Measurements from ENCODE around the gene PCNX1. TPM values are rescaled to one million over a fixed set of nuclear protein-coding genes. Genes with fewer than 3 reads are reported as not detected.

The PCNX1 gene
- polyA plus RNA-seq, 1 experiment = 33.2 TPM

GRCh38 chr14:70995211-70995610 is 88.0 kb downstream of the PCNX1 start:
- H3K27me3 ChIP-seq (ENCODE audit: control insufficient read depth, insufficient read depth, low read length) = no peaks in the 10 kb centered on the region
- POLR2A ChIA-PET = no interaction called here
- CTCF ChIA-PET = no interaction called here
- H3K4me3 ChIP-seq (ENCODE audit: low read depth, low read length) = no peak overlapping the region
- no peak for TF ChIP-seq CTCF (IDR thresholded peaks at IDR 0.05; ENCODE audit: insufficient read depth, low read depth, low read length)
- H3K36me3 ChIP-seq (ENCODE audit: control insufficient read depth, insufficient read depth, low read length) = no peaks in the 10 kb centered on the region
- no peak for DNase-seq (ENCODE audit: low read depth)

GRCh38 chr14:70995671-70996070 is 88.4 kb downstream of the PCNX1 start:
- Histone ChIP-seq H3K27me3 (ENCODE audit: control insufficient read depth, insufficient read depth, low read length) (no peaks in the 10 kb centered on the region), H3K4me3 (ENCODE audit: low read depth, low read length) (no peak overlapping the region), H3K36me3 (ENCODE audit: control insufficient read depth, insufficient read depth, low read length) (no peaks in the 10 kb centered on the region)
- DNase-seq (ENCODE audit: low read depth) = no peak
- TF ChIP-seq CTCF (IDR thresholded peaks at IDR 0.05; ENCODE audit: insufficient read depth, low read depth, low read length) = no peak
- CTCF ChIA-PET = no interaction called here
- POLR2A ChIA-PET = no interaction called here

GRCh38 chr14:70999117-70999516 is 91.9 kb downstream of the PCNX1 start:
- Histone ChIP-seq H3K4me3 (ENCODE audit: low read depth, low read length) (no peak overlapping the region), H3K36me3 (ENCODE audit: control insufficient read depth, insufficient read depth, low read length) (no peaks in the 10 kb centered on the region), H3K27me3 (ENCODE audit: control insufficient read depth, insufficient read depth, low read length) (no peaks in the 10 kb centered on the region)
- ChIA-PET CTCF (no interaction called here), POLR2A (no interaction called here)
- DNase-seq (ENCODE audit: low read depth) = no peak
- no peak for TF ChIP-seq CTCF (IDR thresholded peaks at IDR 0.05; ENCODE audit: insufficient read depth, low read depth, low read length)

- CTCF ChIA-PET = no interaction called here
- POLR2A ChIA-PET = no interaction called here
- no peaks in the 10 kb centered on the region for H3K27me3 ChIP-seq (ENCODE audit: control insufficient read depth, insufficient read depth, low read length)
- TF ChIP-seq CTCF (IDR thresholded peaks at IDR 0.05; ENCODE audit: insufficient read depth, low read depth, low read length) = no peak
- DNase-seq (ENCODE audit: low read depth) = no peak
- no peak overlapping the region for H3K4me3 ChIP-seq (ENCODE audit: low read depth, low read length)
- peaks cover under 1% of the 10 kb centered on the region; the same call in 1 of the 2 replicates for H3K36me3 ChIP-seq (ENCODE audit: control insufficient read depth, insufficient read depth, low read length)
These were observed 92.8 kb downstream of the PCNX1 start for GRCh38 chr14:71000091-71000490.

- Histone ChIP-seq H3K27me3 (ENCODE audit: control insufficient read depth, insufficient read depth, low read length) (no peaks in the 10 kb centered on the region), H3K36me3 (ENCODE audit: control insufficient read depth, insufficient read depth, low read length) (peaks cover 2% of the 10 kb centered on the region; the same call in 1 of the 2 replicates), H3K4me3 (ENCODE audit: low read depth, low read length) (no peak overlapping the region)
- no peak for DNase-seq (ENCODE audit: low read depth)
- TF ChIP-seq CTCF (IDR thresholded peaks at IDR 0.05; ENCODE audit: insufficient read depth, low read depth, low read length) = no peak
- ChIA-PET CTCF (no interaction called here), POLR2A (no interaction called here)
These were observed 94.5 kb downstream of the PCNX1 start for GRCh38 chr14:71001742-71002141.
